ENCODE measurements around the gene PRM1. TPM values are rescaled to one million over a fixed set of nuclear protein-coding genes. Genes with fewer than 3 reads are reported as not detected.

Gene PRM1
- total and polyA plus RNA-seq, 2 of the 13 experiments (the other 11 are each of a cell fraction or from before 2014, with no cell fraction given), result not detected

GRCh38 chr16:11270602-11271162, 10.4 kb downstream of the PRM1 start:
- intact Hi-C loops (cut with micrococcal nuclease; ENCODE audit: unreplicated experiment), result no loop called here
- peak; percentile 37 for ATAC-seq
- WGBS (ENCODE audit: low lambda C conversion rate), result 42% methylated on average over 2 of the region's 2 CpGs
- TF ChIP-seq HNF4A (CRISPR knock-in tag; IDR thresholded peaks at IDR 0.05) (peak; percentile 79), ZBTB25 (CRISPR knock-in tag; IDR thresholded peaks at IDR 0.05) (no peak), ZNF709 (CRISPR knock-in tag; IDR thresholded peaks at IDR 0.05) (no peak), SRSF1 (optimal IDR thresholded peaks at IDR 0.05; ENCODE audit: low read depth, low read length) (no peak), GRHL1 (CRISPR knock-in tag; conservative IDR thresholded peaks at IDR 0.05) (no peak), ZNF318 (CRISPR knock-in tag; IDR thresholded peaks at IDR 0.05) (no peak; the same call in 1 of the 2 replicates), ZNF574 (CRISPR knock-in tag; IDR thresholded peaks at IDR 0.05) (no peak)

More at GRCh38 chr16:11270602-11271162, 10.4 kb downstream of the PRM1 start:
- ChIA-PET POLR2A (interaction anchor here (0.6 to 14.0 kb wide), 5 partner anchors 9 to 101 kb away, joined by 3 to 351 read pairs (median 5); partner anchors contain the start of gene SOCS1), CTCF (ENCODE audit: low intra/inter-chr PET ratio, low total read pairs) (no interaction called here)
- BruUV-seq (replicated peaks), result no TSS peak
- in situ Hi-C loops (cut with HindIII; ENCODE audit: extremely low pct_ligation_motif_present, low pct_unique_long_range_greater_than_20kb), result no loop called here
- no peaks in the 10 kb centered on the region for H3K79me2 ChIP-seq (ENCODE audit: insufficient read depth, low read length)
- no peak overlapping the region for H3K4me3 ChIP-seq (replicated peaks in 1 of 3; ENCODE audit: insufficient read depth in 1 of 3, low read depth in 2 of 3, low read length in 3 of 3)
- H3K9me3 ChIP-seq (ENCODE audit: low read length), result peaks cover 5% of the 10 kb centered on the region; the same call in 1 of the 2 replicates
- peak; percentile 69 for DNase-seq (ENCODE audit: low spot score)
- peak overlapping the region; percentile 58 for H3K27ac ChIP-seq (ENCODE audit: extremely low read length, insufficient read depth, low read length)
- H3K36me3 ChIP-seq (replicated peaks in 1 of 2; ENCODE audit: control insufficient read depth in 1 of 2, insufficient read depth in 2 of 2, low read length in 2 of 2), result no peaks in the 10 kb centered on the region
- H3K27me3 ChIP-seq (ENCODE audit: control insufficient read depth in 1 of 2, insufficient read depth in 2 of 2, low read length in 2 of 2), result no peaks in the 10 kb centered on the region
- peak overlapping the region; percentile 31 for H3K4me2 ChIP-seq (ENCODE audit: low read depth, low read length)
- no peaks in the 10 kb centered on the region for H4K20me1 ChIP-seq (ENCODE audit: insufficient read depth, low read length)
- peaks cover 89% of the 10 kb centered on the region for H3K4me1 ChIP-seq (ENCODE audit: insufficient read depth, low read length)
- peak; percentile 82 for FAIRE-seq
- peak overlapping the region; percentile 19; the same call in 1 of the 2 replicates for H3K9ac ChIP-seq (ENCODE audit: insufficient read depth, low read depth, low read length)
- no peak overlapping the region for H2AFZ ChIP-seq (ENCODE audit: low read length)
